HEK293T (cell line): ENCODE data around the gene ANKRD12.

ENCODE experiments used
- ELF4 ChIP-seq: fragments of 450-650 bp; IDR thresholded peaks from 2 replicates; pipeline ENCODE4 v1.6.1; 2017; ENCODE audit warnings: antibody characterized with exemption
- LEF1 ChIP-seq: fragments of 450-650 bp; IDR thresholded peaks from 2 replicates; pipeline ENCODE4 v1.6.1; 2017; ENCODE audit warnings: mild to moderate bottlenecking, borderline replicate concordance

DNA sequence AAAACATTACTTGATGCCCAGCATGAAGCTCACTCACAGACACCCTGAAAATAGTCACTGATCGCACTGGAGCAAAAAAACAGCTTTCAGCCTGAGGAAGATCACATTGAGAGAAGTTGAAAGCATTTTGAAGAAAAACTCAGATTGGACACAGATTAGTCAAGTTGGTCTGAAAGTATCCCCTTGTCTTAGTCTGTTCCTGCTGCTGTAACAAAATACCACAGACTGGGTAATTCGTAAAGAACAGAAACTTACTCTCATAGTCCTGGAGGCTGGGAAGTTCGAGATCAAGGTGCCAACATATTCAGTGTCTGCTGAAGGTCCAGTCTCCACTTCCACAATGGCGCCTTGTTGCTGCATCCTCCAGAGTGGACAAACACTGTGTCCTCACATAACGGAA, 48.3 kb upstream of the ANKRD12 start:
- TF ChIP-seq LEF1: no peak
- no peak for TF ChIP-seq ELF4
